ENCODE measurements around the gene ARHGAP28. TPM values are rescaled to one million over a fixed set of nuclear protein-coding genes. Genes with fewer than 3 reads are reported as not detected.

ARHGAP28 gene
- total RNA-seq, 2 donors from 2014 or later: 110 to 133 TPM

DNA sequence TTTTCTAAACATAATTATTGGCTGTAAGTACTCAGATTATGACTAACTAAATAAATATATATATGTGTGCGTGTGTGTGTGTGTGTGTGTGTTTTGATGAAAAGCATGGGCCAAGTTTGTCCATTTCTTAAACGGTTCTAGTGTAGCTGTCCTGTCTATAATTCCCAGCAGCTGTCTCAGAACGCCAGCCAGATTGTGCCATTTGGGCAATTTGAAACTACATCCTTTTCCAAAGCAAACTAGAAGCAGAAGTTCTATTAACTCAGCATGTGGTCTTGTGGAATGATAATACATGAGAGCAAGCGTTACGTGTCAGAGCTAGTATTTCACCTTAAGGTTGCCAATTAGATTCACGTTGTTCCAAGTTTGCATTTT lies 1.7 kb downstream of the ARHGAP28 start:
- H3K9me3 Mint-ChIP-seq: no peaks in the 10 kb centered on the region
- H3K4me3 Mint-ChIP-seq: peak overlapping the region; percentile 80
- H3K36me3 Mint-ChIP-seq (ENCODE audit: low read depth): peaks cover 13% of the 10 kb centered on the region
- Histone ChIP-seq H3K4me1 (ENCODE audit: control insufficient read depth, insufficient read depth, low read length) (peaks cover 5% of the 10 kb centered on the region), H3K9me3 (ENCODE audit: control insufficient read depth, low read length) (no peaks in the 10 kb centered on the region), H3K4me3 (ENCODE audit: low read length) (peak overlapping the region; percentile 92), H3K36me3 (ENCODE audit: control insufficient read depth, insufficient read depth, low read length) (no peaks in the 10 kb centered on the region), H3K27ac (ENCODE audit: low read depth, low read length) (no peak overlapping the region), H3K9ac (ENCODE audit: extremely low read depth, low read length, poor library complexity, severe bottlenecking) (peak overlapping the region; percentile 84), H3K27me3 (ENCODE audit: control insufficient read depth, insufficient read depth, low read length, poor library complexity, severe bottlenecking) (no peaks in the 10 kb centered on the region)
- H3K27me3 Mint-ChIP-seq (ENCODE audit: insufficient read depth): no peaks in the 10 kb centered on the region
- TF ChIP-seq, protein P1, sequence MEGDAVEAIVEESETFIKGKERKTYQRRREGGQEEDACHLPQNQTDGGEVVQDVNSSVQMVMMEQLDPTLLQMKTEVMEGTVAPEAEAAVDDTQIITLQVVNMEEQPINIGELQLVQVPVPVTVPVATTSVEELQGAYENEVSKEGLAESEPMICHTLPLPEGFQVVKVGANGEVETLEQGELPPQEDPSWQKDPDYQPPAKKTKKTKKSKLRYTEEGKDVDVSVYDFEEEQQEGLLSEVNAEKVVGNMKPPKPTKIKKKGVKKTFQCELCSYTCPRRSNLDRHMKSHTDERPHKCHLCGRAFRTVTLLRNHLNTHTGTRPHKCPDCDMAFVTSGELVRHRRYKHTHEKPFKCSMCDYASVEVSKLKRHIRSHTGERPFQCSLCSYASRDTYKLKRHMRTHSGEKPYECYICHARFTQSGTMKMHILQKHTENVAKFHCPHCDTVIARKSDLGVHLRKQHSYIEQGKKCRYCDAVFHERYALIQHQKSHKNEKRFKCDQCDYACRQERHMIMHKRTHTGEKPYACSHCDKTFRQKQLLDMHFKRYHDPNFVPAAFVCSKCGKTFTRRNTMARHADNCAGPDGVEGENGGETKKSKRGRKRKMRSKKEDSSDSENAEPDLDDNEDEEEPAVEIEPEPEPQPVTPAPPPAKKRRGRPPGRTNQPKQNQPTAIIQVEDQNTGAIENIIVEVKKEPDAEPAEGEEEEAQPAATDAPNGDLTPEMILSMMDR (conservative IDR thresholded peaks at IDR 0.05): no peak
- WGBS, 2 experiments (ENCODE audit: insufficient coverage in 1 of 2, insufficient read length in 1 of 2): 32 to 44% methylated on average over 5 to 6 of the region's 6 CpGs
- no peak for DNase-seq
- H3K4me1 Mint-ChIP-seq: peaks cover 56% of the 10 kb centered on the region
- H3K27ac Mint-ChIP-seq: peak overlapping the region; percentile 81

DNA sequence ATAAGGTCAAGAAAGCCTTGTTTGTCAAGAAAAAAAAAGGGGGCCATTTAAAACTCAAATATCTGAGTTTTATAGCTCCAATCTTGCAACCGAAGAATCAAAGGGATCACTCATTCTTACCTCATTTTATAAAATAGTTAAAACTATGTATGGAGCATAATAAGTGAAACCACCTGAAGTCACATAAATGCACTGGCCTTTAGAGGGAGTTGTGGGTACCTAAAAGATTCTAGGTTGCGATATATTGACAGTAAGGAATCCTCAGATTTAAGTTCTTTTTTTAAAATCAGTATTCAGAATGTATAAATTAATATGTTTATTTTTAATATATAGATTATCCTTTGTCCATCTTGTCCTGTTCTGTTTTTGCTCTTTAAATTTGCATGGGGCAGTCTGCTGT lies 3.4 kb downstream of the ARHGAP28 start:
- no peaks in the 10 kb centered on the region for H3K36me3 ChIP-seq (ENCODE audit: control insufficient read depth, insufficient read depth, low read length)
- peak overlapping the region; percentile 92 for H3K4me3 ChIP-seq (ENCODE audit: low read length)
- no peak overlapping the region for H3K9ac ChIP-seq (ENCODE audit: extremely low read depth, low read length, poor library complexity, severe bottlenecking)
- DNase-seq: no peak
- H3K27ac Mint-ChIP-seq: no peak overlapping the region
- no peaks in the 10 kb centered on the region for H3K9me3 Mint-ChIP-seq
- peaks cover 15% of the 10 kb centered on the region for H3K36me3 Mint-ChIP-seq (ENCODE audit: low read depth)
- peaks cover 8% of the 10 kb centered on the region for H3K4me1 ChIP-seq (ENCODE audit: control insufficient read depth, insufficient read depth, low read length)
- H3K4me1 Mint-ChIP-seq: peaks cover 57% of the 10 kb centered on the region
- H3K27ac ChIP-seq (ENCODE audit: low read depth, low read length): no peak overlapping the region
- H3K27me3 Mint-ChIP-seq (ENCODE audit: insufficient read depth): no peaks in the 10 kb centered on the region
- H3K4me3 Mint-ChIP-seq: peak overlapping the region; percentile 80
- TF ChIP-seq, protein P1 (conservative IDR thresholded peaks at IDR 0.05): peak; percentile 69
- H3K9me3 ChIP-seq (ENCODE audit: control insufficient read depth, low read length): no peaks in the 10 kb centered on the region
- H3K27me3 ChIP-seq (ENCODE audit: control insufficient read depth, insufficient read depth, low read length, poor library complexity, severe bottlenecking): no peaks in the 10 kb centered on the region
- WGBS, 2 experiments (ENCODE audit: insufficient coverage in 1 of 2, insufficient read length in 1 of 2): 100% methylated on average over 1 of the region's 2 CpGs; no CpG with 5 or more reads in 1 of the 2 experiments

DNA sequence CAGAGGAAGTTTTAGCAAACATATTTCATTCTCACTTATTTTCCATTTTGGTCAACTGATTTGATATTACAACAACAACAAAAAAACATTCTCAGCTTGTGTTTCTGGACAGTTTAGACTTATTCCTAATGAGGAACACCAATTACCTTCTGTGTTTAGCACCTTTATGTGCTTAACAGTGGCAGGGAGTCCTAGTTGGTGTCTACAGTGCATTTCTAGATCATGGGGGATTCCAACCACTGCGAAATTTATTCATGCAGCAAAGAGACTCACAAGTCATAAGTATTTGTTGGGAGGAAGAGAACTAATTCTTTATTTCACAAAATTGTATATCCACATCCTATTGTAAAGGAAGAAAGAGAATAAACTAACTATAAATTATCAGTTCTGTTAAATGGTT lies 4.2 kb downstream of the ARHGAP28 start:
- WGBS, 2 experiments (ENCODE audit: insufficient coverage in 1 of 2, insufficient read length in 1 of 2): 100% methylated on average over 1 of the region's 1 CpG; no CpG with 5 or more reads in 1 of the 2 experiments
- Mint-ChIP-seq H3K4me3 (no peak overlapping the region), H3K27me3 (ENCODE audit: insufficient read depth) (no peaks in the 10 kb centered on the region), H3K36me3 (ENCODE audit: low read depth) (peaks cover 19% of the 10 kb centered on the region), H3K9me3 (no peaks in the 10 kb centered on the region), H3K4me1 (peaks cover 50% of the 10 kb centered on the region), H3K27ac (no peak overlapping the region)
- H3K9ac ChIP-seq (ENCODE audit: extremely low read depth, low read length, poor library complexity, severe bottlenecking): no peak overlapping the region
- H3K27me3 ChIP-seq (ENCODE audit: control insufficient read depth, insufficient read depth, low read length, poor library complexity, severe bottlenecking): no peaks in the 10 kb centered on the region
- DNase-seq: no peak
- no peaks in the 10 kb centered on the region for H3K9me3 ChIP-seq (ENCODE audit: control insufficient read depth, low read length)
- peaks cover 5% of the 10 kb centered on the region for H3K4me1 ChIP-seq (ENCODE audit: control insufficient read depth, insufficient read depth, low read length)
- H3K27ac ChIP-seq (ENCODE audit: low read depth, low read length): no peak overlapping the region
- peaks cover 5% of the 10 kb centered on the region for H3K36me3 ChIP-seq (ENCODE audit: control insufficient read depth, insufficient read depth, low read length)
- TF ChIP-seq, protein P1 (conservative IDR thresholded peaks at IDR 0.05): no peak
- peak overlapping the region; percentile 63 for H3K4me3 ChIP-seq (ENCODE audit: low read length)
